GM11168 (cell line): ENCODE data around the gene C16orf96.

Source experiments
- in situ Hi-C: fragments of 300-500 bp; cut with MboI; formaldehyde crosslinking; loops from one replicate; pipeline ENCODE4 v1.12.0; 2022; ENCODE audit warnings: low sequenced_read_pairs; ENCODE audit not compliant: unreplicated experiment

C16orf96 gene

DNA sequence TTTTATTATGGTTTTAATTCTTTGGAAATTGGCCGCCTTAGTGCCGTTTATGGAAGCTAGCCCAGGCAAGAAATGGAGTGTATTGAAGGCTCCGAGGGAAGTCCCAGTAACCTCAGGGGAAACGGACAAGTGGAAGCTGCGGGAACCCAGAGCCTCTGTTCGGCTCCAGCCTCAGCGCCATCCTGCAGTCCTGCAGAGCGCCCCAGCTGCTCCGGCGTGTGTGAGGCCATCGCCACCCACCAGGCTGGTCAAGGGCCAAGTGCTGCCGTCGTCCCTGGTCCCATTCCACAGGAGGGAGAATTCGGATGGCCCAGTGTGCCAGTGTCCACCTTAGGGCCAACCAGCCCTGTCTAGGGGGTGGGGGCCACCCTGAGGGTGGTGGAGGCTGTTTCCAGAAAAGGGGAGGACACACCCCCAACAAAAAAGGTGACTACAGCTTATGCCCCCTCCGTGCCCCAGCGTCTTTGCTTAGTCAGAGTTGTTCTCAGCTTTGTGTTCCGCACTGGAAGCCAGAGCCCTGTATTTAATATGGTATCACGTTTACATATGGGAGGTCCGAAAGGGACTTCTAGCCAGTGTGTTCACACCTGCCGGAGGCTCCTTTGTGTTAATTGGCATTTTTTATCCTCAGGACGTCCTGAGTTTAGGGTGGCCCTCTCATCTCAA lies 81.5 kb downstream of the C16orf96 start:
- in situ Hi-C loops = no loop called here

DNA sequence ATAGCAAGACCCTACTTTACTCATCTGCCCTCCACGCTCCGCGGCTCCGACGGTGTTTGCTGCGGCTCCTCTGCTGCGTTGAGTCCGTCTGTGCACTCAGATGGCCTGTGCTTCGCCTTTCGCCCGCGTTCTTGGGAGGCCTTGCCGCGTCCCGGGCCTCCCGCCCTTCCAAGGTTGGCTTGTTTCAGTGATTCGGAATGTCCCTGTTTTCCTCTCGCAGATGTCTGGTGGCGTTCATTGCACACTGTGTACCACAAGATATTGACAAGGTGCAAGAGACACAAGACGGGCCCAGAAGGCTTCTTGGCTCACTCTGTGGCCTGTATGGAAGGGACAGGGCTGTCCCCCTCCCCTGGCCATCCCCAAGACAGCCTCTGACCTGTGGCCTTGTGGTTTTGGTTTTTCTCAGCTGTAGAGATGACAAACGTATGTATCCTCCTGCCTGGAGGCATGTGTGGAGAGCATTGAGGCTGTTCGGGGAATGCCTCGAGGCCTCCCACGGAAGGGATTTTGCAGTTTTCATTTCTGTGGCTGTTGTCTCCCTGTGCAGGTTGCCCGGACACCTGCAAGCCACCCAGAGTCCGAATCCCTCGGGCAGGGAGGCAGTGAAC lies 83.9 kb downstream of the C16orf96 start:
- in situ Hi-C loops = no loop called here

DNA sequence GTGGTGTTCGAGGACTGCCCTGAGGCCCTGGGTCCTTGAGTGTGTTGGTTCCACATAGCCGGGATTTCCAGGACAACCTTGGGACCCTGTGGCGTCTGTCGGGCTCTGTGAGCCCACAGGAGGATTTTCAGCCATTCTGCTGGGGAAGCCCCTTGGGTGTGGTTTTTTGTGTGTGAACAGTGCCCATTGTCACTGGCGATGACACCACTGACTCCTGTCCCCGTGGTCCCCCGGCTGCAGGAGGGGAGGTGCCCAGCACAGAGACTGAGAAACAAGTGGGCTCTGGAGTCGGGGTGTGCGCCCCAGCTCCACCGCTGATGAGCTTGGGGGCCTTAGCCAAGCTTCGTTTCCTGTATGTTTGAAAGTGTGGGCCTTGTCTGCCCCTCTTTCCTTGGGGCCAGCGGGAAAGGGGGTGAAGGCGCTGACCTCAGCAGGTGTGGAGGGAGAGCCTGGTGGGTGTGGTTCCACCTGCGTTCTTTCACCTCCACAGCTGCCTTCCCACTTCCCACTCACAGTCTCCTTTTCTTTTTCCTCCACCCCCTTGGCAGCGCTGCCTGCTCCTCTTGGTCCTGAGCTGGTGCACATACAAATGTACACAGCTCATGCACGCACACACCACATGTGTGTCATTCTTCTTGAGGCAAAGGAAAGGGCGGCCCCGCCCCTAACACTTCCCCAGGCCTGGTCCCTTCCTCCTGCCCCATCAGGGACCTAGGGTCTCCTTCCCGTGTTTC lies 84.6 kb downstream of the C16orf96 start:
- in situ Hi-C loops = no loop called here

DNA sequence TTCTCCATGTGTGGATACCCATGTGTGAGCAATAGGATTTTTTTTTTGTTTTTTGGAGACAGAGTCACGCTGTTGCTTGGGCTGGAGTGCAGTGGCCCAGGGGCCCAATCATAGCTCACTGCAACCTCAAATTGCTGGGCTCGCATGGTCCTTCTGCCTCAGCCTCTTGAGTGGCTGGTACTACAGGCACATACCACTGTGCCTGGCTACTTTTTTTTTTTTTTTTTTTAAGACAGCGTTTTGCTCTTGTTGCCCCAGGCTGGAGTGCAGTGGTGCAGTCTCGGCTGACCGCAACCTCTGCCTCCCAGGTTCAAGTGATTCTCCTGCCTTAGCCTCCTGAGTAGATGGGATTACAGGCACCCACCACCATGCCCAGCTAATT lies 85.2 kb downstream of the C16orf96 start:
- in situ Hi-C loops = no loop called here

DNA sequence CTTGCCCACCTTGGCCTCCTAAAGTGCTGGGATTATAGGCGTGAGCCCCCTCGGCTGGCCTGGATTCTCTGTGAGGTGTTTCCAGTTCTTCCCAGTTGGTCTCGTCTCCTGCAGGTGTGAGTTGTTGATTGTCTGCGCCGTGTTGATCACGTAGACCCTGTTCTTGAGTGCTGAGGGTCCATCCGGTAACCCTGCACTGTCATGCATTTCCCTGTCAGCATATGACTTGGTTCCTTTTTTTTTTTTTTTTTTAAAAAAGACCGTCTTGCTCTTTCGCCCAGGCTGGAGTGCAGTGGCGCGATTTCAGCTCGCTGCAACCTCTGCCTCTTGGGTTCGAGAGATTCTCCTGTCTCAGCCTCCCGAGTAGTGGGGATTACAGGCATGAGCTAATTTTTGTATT lies 85.8 kb downstream of the C16orf96 start:
- in situ Hi-C loops = no loop called here

DNA sequence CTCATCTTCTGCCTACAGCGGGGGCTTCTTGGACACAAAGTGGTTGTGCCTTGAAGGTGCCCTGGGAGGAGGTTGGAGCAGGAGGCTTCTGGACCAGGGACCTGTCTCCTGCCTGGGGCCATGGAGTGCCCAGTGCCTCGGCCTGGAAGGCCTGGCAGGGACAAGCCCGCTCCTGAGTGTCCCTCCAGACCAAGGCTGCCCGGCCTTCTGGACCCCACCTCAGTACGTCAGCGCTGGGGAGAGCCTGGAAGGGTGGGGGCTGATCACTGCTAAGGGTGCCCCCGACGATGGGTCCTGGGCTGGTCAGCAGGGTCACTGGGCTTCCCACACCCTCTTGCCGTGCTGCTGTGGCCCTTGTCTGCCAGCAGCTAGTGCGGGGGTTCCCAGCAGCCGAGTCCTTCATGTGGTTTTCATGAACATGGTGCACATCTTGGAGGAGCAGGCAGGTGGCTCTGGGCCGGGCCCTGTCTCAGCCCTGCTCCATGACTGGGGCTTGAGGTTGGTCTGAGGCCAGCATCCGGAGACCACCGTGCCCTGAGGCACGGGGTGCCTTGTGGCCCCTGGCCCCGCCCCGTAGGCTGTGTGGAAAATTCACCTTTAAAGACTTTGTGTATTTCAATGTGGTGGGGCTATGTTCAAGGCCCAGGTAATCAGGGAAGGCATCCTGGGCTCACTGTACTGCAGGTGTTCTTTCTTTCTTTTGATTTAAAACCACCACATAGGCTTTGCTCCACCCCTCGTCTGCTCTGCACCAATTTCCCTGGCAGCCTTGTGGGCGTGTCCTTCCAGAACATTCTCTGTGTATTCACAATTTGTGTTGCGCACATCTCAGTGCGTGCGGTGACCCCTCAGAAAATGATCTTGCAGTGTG lies 90.9 kb downstream of the C16orf96 start:
- in situ Hi-C loops = no loop called here

DNA sequence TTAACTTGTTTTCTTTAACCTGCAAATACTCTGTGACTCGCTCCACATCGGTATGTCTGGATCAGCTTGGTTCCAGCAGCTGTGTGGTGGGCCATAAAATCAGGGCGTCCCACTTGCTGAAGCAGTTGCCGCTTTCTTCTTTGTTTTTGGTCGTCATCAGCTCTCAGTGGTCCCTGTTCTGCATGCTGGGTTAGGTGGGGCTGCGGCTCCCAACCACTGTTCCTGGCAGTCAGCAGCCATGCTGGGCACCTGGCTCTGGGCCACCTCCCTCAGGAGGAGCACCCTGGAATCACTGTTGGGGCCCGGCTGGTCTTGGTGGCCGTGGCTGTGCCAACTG lies 91.5 kb downstream of the C16orf96 start:
- in situ Hi-C loops = no loop called here

DNA sequence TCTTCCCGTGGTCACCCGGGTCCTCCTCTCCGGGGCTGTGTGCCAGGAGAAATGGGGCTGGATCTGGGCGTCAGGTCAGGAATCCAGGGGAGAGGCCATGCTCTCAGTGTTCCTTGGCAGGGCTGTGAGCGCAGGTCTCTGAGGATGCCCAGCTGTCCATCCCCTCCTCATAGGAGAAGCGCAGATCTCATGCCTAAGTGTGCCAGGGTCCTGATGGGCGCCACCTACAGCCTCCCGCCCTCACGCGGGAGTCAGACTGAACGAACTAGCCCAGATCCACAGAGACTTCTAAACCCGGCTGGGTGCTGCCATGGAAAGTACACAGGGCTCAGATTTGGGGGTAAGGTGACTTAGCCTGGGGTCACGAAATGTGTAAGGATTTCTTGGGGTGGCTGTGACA lies 92.8 kb downstream of the C16orf96 start:
- in situ Hi-C loops = no loop called here

DNA sequence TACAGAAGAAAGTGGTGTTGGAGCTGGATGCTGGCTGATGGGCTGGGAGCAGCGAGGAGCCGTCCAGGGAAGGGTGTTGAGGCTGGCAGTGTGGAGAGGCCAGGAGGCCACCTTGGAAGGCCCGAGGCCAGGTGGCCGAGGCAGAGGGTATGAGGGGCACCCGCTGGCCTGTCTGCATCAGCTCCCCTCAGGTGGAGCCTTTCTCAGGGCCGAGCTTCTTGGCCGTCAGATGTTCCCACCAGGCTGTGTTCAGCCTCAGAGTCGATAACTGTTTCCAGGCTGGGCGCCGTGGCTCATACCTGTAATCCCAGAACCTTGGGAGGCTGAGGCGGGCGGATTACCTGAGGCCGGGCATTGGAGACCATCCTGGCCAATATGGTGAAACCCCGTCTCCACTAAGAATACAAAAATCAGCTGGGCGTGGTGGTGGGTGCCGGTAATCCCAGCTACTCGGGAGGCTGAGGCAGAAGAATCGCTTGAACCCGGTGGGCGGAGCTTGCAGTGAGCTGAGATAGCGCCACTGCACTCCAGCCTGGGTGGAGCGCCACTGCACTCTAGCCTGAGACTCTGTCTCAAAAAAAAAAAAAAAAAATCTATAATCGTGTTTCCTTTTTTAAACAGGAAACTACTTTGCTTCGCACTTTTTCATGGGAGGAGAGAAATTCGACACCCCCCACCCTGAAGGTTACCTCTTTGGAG lies 93.8 kb downstream of the C16orf96 start:
- in situ Hi-C loops = no loop called here
